SJCRH30 (cell line): Measurements from ENCODE around the gene EDN1. TPM values are rescaled to one million over a fixed set of nuclear protein-coding genes. Genes with fewer than 3 reads are reported as not detected.
"Not testable (repeated sequence)": the region's sequence is repeated elsewhere in the genome, so short reads cannot be mapped to it uniquely, and the experiment has no call there.

Experiments
- DNase-seq, 2 experiments: peaks; one replicate each; pipeline ENCODE4 v3.0.0-alpha.2; 2015 to 2020
- H3K27ac ChIP-seq: fragments of 250-450 bp; sonication (Bioruptor Pico); 2 replicates; pipeline ENCODE4 v1.5.1; 2020; ENCODE audit warnings: mild to moderate bottlenecking, moderate library complexity
- H3K27me3 ChIP-seq: fragments of 250-450 bp; sonication (Bioruptor Pico); 2 replicates; pipeline ENCODE4 v1.5.1; 2020; ENCODE audit warnings: mild to moderate bottlenecking, moderate library complexity
- H3K36me3 ChIP-seq: fragments of 250-450 bp; sonication (Bioruptor Pico); 2 replicates; pipeline ENCODE4 v1.5.1; 2020; ENCODE audit warnings: mild to moderate bottlenecking, moderate library complexity
- H3K4me1 ChIP-seq: fragments of 250-450 bp; sonication (Bioruptor Pico); 2 replicates; pipeline ENCODE4 v1.5.1; 2020; ENCODE audit warnings: mild to moderate bottlenecking, moderate library complexity
- H3K4me3 ChIP-seq: fragments of 250-450 bp; sonication (Bioruptor Pico); 2 replicates; pipeline ENCODE4 v1.5.1; 2020; ENCODE audit warnings: mild to moderate bottlenecking, moderate library complexity
- H3K9me3 ChIP-seq: fragments of 250-450 bp; sonication (Bioruptor Pico); replicated peaks from 2 replicates; pipeline ENCODE4 v1.5.1; 2020; ENCODE audit warnings: mild to moderate bottlenecking, moderate library complexity
- total RNA-seq: library from RNA; depleted of rRNA; stranded (reverse); fragments of >200 nt; shearing (Covaris generic); gene quantifications from 2 replicates; pipeline ENCODE4 v1.2.3, GENCODE V29; 2014

EDN1 gene
- total RNA-seq, 1 experiment from 2014 or later = 0.08 TPM

DNA sequence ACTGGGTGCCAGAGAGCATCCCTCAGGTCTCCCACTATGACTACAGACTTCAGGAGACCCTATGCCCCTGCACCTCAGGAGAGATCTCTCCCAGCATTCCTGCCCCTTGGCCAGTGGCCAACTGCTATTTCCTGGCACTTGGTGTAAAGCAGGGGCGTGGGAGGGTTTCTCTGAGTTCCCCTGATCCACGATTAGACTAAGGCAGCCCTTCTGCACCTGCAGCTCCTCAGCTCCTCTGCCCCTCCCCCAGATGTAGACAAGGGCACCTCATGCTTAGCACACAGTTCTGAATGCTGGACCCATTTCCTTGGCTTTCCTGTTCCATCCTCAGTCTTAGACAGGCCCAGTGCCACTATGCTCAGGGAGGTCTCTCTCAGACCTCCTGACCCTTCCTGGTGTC is 28.6 kb downstream of the EDN1 start:
- H3K27me3 ChIP-seq = no peaks in the 10 kb centered on the region
- H3K4me1 ChIP-seq = no peaks in the 10 kb centered on the region
- no peak for DNase-seq

DNA sequence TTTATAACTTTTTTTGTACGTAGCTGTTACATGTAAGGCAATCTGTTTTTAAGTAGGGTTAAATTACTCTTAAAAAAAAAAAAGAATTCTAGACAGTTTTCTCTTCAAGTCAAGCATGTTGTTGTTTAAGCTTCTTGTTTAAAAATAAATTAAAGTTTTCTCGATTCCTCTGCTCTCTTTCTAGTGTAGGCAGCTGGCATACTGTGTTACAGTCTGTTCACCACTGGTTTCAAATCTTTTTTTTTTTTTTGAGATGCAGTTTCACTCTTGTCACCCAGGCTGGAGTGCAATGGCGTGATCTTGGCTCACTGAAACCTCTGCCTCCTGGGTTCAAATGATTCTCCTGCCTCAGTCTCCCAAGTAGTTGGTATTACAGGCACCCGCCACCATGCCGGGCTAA is 29.9 kb downstream of the EDN1 start:
- H3K27ac ChIP-seq, H3K4me1 ChIP-seq, DNase-seq, H3K9me3 ChIP-seq, H3K36me3 ChIP-seq, H3K4me3 ChIP-seq, H3K27me3 ChIP-seq: not testable (repeated sequence)

More for the DNA sequence above, 28.6 kb downstream of the EDN1 start:
- H3K36me3 ChIP-seq = no peaks in the 10 kb centered on the region
- no peak overlapping the region for H3K4me3 ChIP-seq
- H3K9me3 ChIP-seq = no peaks in the 10 kb centered on the region
- H3K27ac ChIP-seq = no peak overlapping the region

DNA sequence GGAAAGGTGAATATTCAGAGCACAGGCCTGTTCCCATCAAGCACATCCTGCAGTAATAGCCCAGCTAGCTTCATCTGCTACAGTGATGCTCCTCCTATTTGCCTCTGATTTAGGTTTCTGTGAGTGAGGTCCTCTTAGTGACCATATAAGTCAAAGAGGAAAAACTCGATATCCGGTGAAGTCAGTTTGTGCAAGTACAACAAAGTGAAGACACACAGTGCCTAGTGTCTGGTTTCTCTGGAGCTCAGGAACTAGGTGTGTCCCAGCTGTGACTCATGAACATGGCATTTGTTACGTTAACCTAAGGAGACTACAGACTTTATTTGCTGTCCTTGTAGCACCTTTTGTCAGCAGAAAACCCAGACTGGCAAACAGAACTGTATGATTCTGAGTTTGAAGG is 33.9 kb downstream of the EDN1 start:
- no peaks in the 10 kb centered on the region for H3K27me3 ChIP-seq
- H3K4me3 ChIP-seq = no peak overlapping the region
- no peak overlapping the region for H3K27ac ChIP-seq
- no peaks in the 10 kb centered on the region for H3K4me1 ChIP-seq
- DNase-seq = no peak
- H3K36me3 ChIP-seq = no peaks in the 10 kb centered on the region
- no peaks in the 10 kb centered on the region for H3K9me3 ChIP-seq

DNA sequence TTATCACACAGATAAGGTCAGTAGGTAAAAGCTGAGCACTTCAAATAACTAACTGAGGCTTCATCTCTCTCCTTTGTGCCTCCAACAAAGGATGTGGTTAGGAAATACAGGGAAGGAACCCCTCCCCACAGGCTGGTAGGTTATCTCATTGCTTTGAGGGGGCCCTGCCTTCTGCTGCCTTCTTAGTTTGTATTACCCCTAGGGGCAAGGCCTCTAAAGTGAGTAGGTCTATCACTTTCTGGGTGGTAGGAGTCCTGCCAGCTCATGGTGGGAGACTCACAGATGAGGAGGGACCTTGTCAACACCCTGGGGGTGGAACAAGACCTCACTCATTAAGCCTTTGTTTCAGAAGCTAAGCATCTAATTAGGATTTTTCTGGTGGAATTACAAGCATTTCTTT is 34.6 kb downstream of the EDN1 start:
- Histone ChIP-seq H3K4me1 (no peaks in the 10 kb centered on the region), H3K27ac (no peak overlapping the region), H3K4me3 (no peak overlapping the region), H3K36me3 (no peaks in the 10 kb centered on the region), H3K9me3 (no peaks in the 10 kb centered on the region), H3K27me3 (no peaks in the 10 kb centered on the region)
- no peak for DNase-seq

DNA sequence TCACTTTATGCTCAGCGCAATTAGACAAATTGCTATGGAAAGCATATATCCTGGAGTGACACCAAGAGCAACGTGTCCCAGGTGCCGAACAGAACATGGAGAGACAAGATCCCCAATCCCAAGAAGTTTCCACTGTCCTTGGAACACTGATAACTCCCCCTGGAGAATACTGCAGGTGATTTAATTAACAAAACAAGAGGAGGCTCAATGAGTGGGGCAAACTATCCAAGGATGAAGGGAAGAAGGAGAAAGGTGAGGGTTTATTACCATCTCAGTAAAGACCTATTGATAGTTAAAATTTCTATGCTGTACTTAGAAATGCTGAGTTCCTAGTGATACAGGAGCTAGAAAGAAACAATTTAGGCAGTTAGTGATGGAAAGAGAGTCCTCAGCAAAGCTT is 35.7 kb downstream of the EDN1 start:
- Histone ChIP-seq H3K36me3 (no peaks in the 10 kb centered on the region), H3K27ac (no peak overlapping the region), H3K4me3 (no peak overlapping the region), H3K4me1 (no peaks in the 10 kb centered on the region), H3K27me3 (no peaks in the 10 kb centered on the region), H3K9me3 (no peaks in the 10 kb centered on the region)
- DNase-seq = no peak

DNA sequence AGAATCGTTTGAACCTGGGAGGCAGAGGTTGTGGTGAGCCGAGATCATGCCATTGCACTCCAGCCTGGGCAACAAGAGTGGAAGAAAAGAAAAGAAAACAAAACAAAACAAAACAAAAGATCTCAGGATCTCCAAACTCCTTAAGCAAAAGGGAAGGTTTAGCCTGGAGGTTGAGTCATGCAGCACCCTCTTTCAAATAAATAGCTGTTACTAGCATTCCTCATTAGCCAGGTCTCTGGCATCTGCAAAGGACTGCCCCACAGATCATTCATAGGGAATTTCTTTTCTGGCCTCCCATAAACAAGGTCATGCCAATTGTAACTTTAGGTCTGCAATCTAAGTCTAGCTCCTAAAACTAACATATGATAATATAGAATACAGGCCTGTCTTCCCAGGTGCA is 37.2 kb downstream of the EDN1 start:
- H3K36me3 ChIP-seq = no peaks in the 10 kb centered on the region
- no peaks in the 10 kb centered on the region for H3K4me1 ChIP-seq
- H3K27ac ChIP-seq = no peak overlapping the region
- H3K4me3 ChIP-seq = no peak overlapping the region
- H3K9me3 ChIP-seq = no peaks in the 10 kb centered on the region
- DNase-seq = no peak
- H3K27me3 ChIP-seq = no peaks in the 10 kb centered on the region

DNA sequence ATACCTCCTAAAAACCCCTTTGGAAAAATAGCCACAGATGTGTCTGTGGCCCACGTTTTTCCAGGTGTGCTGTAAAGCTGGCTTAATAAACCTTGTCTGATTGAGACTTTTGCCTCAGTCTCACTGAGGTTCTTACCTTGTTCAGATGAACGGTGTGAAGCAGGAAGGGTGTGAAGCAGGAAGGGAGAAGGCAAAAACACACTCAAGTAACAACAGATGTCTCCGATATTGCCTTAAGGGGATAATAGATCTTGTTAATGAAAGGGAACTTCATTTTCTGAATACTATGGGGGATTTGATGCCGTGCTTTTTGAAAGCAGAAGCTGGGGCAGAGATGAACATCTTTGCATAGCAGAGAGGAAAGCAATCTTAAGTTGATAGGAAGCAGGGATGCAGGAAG is 37.8 kb downstream of the EDN1 start:
- Histone ChIP-seq H3K9me3 (no peaks in the 10 kb centered on the region), H3K27ac (no peak overlapping the region), H3K27me3 (no peaks in the 10 kb centered on the region), H3K36me3 (no peaks in the 10 kb centered on the region), H3K4me3 (no peak overlapping the region), H3K4me1 (no peaks in the 10 kb centered on the region)
- DNase-seq = no peak

DNA sequence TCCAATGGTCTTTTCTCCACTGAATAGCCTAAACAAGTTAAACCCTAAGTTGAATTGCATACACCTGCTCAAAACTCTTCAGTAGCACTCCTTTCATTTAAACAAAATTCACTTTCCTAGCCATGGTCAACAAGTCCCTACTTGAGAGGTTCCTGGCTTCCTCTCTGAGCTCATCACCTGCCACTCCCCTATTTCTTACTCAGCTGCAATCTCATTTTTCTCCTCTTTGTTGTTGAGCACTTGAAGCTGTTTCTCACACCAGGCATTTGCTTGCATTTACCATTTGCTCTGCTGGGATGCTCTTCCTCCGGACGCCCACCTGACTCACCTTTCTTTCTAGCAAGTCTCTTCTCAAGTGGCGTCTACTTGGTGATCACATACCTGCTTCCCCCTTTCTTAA is 38.5 kb downstream of the EDN1 start:
- H3K36me3 ChIP-seq = no peaks in the 10 kb centered on the region
- no peak overlapping the region for H3K4me3 ChIP-seq
- H3K27ac ChIP-seq = no peak overlapping the region
- DNase-seq = no peak
- no peaks in the 10 kb centered on the region for H3K4me1 ChIP-seq
- H3K27me3 ChIP-seq = no peaks in the 10 kb centered on the region
- no peaks in the 10 kb centered on the region for H3K9me3 ChIP-seq

DNA sequence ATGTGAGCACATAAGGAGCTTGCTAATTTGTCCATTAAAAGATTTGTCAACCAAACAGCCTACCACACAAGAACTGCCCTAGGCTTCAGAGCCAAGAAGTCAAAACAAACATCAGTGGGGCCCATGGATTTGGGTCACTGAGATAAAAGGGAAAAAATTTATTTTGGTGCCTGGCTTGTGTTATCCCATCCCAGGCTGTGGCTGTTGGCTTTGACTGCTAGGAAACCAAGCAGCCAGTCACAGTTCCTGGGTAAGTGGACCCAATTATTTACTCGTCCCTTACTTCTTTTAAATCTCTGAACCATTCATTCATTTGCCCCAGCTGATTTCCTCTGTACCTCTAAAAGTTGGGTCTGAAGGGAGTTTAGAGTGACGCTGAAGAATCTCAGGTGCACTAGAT is 41.3 kb downstream of the EDN1 start:
- Histone ChIP-seq H3K4me3 (no peak overlapping the region), H3K27me3 (no peaks in the 10 kb centered on the region), H3K27ac (no peak overlapping the region), H3K9me3 (no peaks in the 10 kb centered on the region), H3K36me3 (no peaks in the 10 kb centered on the region), H3K4me1 (no peaks in the 10 kb centered on the region)
- DNase-seq = no peak

DNA sequence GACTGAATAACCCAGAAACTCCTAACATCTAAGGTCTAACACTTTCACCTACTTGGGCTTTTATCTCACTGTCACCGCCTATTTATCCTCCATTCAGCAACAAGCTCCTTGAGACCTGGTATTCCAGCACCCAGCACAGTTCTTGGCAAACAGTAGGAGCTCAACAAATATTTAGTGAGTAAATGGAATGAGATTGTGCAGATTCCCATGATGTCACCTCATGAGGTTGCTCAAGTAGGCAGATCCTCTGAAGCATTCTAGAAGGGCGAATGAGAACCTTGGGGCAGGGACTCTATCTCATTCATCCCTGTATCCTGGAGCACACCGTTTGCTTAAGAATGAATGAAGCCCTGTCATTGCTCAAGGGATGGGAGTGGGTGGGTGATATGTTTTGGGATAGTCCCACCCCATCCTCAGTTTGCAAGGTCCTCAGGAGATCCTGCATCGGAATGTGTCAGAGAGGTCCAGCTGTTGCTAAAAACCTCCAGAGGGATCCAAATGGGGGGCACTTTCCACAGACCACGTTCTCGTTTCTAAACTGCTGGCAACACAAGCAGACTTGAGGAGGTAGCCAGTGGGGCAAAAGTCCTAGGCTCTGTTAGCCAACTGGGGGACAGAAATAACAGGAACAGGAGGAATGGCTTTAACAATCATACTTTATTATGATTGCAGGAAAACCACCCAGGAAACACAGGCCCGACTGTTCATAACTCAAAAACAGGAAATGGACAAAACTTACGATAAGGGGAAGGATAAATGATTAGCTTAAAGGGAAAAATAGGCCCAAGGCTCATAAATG is 42.0 kb downstream of the EDN1 start:
- Histone ChIP-seq H3K4me1 (no peaks in the 10 kb centered on the region), H3K36me3 (no peaks in the 10 kb centered on the region), H3K27ac (no peak overlapping the region), H3K27me3 (no peaks in the 10 kb centered on the region), H3K9me3 (no peaks in the 10 kb centered on the region), H3K4me3 (no peak overlapping the region)
- no peak for DNase-seq

DNA sequence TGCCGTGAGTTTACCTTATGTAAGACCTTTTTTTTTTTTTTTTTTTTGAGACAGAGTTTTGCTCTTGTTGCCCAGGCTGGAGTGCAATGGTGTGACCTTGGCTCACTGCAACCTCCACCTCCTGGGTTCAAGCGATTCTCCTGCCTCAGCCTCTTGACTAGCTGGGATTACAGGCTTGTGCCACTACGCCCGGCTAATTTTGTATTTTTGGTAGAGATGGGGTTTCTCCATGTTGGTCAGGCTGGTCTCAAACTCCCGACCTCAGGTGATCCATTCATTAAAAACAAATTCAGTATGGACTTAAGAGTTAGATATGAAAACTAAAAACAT is 42.6 kb downstream of the EDN1 start:
- H3K4me3 ChIP-seq, H3K27ac ChIP-seq, DNase-seq, H3K27me3 ChIP-seq, H3K4me1 ChIP-seq, H3K36me3 ChIP-seq, H3K9me3 ChIP-seq: not testable (repeated sequence)

DNA sequence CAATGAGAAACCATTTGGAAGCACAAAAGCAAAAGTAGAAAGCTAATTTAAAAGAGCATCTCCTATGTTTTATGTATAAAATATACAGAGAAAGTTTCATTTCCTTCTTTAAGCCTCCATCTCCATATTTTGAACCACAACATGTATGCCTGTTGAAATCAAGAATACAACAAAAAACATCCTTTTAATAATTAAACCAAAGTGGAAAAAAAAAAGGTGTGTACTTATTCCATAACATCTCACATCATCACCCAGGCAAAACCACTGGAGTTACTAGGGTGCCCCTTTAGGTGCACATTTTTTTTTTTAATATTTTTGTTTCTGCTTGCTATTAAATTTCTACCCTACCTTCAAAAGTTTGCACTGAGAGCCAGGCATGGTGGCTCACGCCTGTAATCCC is 43.0 kb downstream of the EDN1 start:
- Histone ChIP-seq H3K36me3 (no peaks in the 10 kb centered on the region), H3K27me3 (no peaks in the 10 kb centered on the region), H3K4me1 (no peaks in the 10 kb centered on the region), H3K4me3 (no peak overlapping the region), H3K9me3 (no peaks in the 10 kb centered on the region), H3K27ac (no peak overlapping the region)
- no peak for DNase-seq

DNA sequence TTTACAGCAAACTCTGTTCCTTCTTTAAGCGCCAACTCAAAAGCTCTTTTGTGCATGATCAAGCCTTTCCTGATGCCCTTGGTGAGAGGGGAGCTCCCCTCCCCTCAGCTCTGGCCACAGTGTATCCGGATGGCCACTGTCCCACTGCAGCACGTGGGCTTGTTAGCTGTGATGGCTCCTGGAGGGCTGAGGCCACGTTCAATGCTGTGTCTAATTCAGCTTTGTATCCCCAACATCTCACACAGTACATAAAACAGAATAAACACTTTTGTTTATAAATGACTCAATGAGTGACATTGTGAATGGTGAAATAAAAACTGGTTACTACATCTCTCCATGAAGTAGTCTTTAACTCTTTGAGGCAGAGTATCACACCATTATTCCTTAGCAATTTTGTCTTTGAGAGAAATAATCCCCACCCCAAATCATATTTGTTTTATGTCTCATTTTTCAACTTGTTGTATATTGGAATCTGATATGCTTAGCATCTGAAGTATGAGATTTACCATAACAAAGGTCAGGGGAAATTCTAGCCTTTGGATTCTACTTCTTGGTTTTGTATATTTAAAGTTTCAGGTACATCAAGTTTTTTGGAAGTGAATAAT is 44.5 kb downstream of the EDN1 start:
- no peak overlapping the region for H3K4me3 ChIP-seq
- no peaks in the 10 kb centered on the region for H3K36me3 ChIP-seq
- no peaks in the 10 kb centered on the region for H3K9me3 ChIP-seq
- DNase-seq = no peak
- H3K27me3 ChIP-seq = no peaks in the 10 kb centered on the region
- no peak overlapping the region for H3K27ac ChIP-seq
- H3K4me1 ChIP-seq = no peaks in the 10 kb centered on the region

DNA sequence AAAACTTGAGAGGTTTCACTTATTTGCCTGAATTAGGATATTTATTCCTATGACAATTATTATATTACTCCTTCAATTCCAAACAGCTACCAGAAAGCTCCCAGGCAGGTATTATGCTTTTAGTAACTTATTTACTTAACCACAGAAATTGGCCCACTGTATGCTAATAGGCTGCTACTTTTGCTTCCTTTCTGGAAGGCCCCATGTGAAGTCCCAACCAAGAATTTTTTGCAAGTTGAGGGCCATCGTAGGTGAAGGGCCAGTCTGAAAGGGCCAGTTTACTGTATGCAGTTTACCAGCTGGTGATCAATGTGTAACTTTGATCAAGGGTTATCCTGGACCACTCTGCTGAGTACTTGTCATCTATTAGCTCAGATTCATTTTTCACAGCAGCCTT is 45.0 kb downstream of the EDN1 start:
- H3K4me1 ChIP-seq = no peaks in the 10 kb centered on the region
- H3K27me3 ChIP-seq = no peaks in the 10 kb centered on the region
- DNase-seq = no peak
- no peak overlapping the region for H3K27ac ChIP-seq
- no peak overlapping the region for H3K4me3 ChIP-seq
- H3K9me3 ChIP-seq = no peaks in the 10 kb centered on the region
- H3K36me3 ChIP-seq = no peaks in the 10 kb centered on the region

DNA sequence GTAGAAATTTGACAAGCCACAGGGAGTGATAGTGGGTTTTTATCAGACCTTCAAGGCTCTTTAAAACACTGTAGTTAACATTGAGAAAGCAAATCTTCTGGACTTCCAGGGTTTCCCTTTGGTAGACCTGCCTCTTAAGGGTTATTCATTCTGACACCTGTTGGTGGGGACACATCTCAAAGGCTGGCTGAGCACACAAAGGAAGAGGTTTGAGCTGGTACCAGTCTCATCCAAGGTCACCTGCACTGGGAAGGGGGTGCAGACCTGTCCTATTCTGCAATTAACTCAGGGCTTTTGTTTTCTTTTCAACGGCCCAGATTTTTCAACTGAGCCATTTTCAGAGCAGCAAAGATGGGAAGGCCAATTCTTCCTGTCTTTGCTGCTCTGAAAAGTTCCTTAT is 45.6 kb downstream of the EDN1 start:
- Histone ChIP-seq H3K27me3 (no peaks in the 10 kb centered on the region), H3K27ac (no peak overlapping the region), H3K9me3 (no peaks in the 10 kb centered on the region), H3K4me3 (no peak overlapping the region), H3K36me3 (no peaks in the 10 kb centered on the region), H3K4me1 (no peaks in the 10 kb centered on the region)
- DNase-seq = no peak
